Endothelial cell of umbilical vein (primary cell): ENCODE measurements around the gene RPEL1. TPM values are rescaled to one million over a fixed set of nuclear protein-coding genes. Genes with fewer than 3 reads are reported as not detected.

Experiments used
- BruUV-seq: library from RNA; stranded (reverse); fragments of 400-500 nt; replicated peaks from 2 replicates; lab custom pipeline; 2021; lab: Mats Ljungman, UMichigan
- CTCF ChIA-PET: fragments of 300-600, 350-600 bp; sonication (Branson Sonifier 250); formaldehyde crosslinking; loops from one replicate; lab custom pipeline; 2021; ENCODE audit warnings: antibody characterized with exemption, inconsistent platforms; lab: Charles Lee
- POLR2A ChIA-PET: fragments of 300-600, 350-600 bp; sonication (Branson Sonifier 250); formaldehyde crosslinking; loops from one replicate; lab custom pipeline; 2021; ENCODE audit warnings: antibody characterized with exemption, inconsistent platforms; lab: Charles Lee
- DNase-seq: peaks from one replicate; pipeline ENCODE4 v3.0.0-alpha.2; 2011; ENCODE audit warnings: low read depth, low spot score
- FAIRE-seq: peaks from 2 replicates; lab custom pipeline; 2011; peaks lifted over from hg19 to GRCh38; lab: Jason Lieb, UNC
- H2AFZ ChIP-seq: 2 replicates; pipeline ENCODE4 v1.6.0; 2012; ENCODE audit warnings: low read depth, low read length, control low read depth, inconsistent platforms
- H3K27ac ChIP-seq: 2 replicates; pipeline ENCODE4 v1.5.1; 2011; ENCODE audit warnings: low read depth, mild to moderate bottlenecking, control low read depth, low read length, moderate library complexity; ENCODE audit not compliant: insufficient read depth
- H3K27me3 ChIP-seq, 2 experiments: 2 replicates each; pipeline versions ENCODE4 v1.6.0 to v1.6.1; 2011; ENCODE audit warnings: low read length in 2 of 2, mixed read lengths in 1 of 2; ENCODE audit not compliant: control insufficient read depth in 2 of 2, insufficient read depth in 2 of 2
- H3K36me3 ChIP-seq, 2 experiments: 2 replicates in 1 of 2; 3 replicates in 1 of 2; pipeline ENCODE4 v1.5.1; 2011; ENCODE audit warnings: low read length in 2 of 2, mild to moderate bottlenecking in 1 of 2, moderate library complexity in 1 of 2; ENCODE audit not compliant: control insufficient read depth in 2 of 2, insufficient read depth in 2 of 2; ENCODE audit errors: extremely low read depth in 1 of 2
- H3K4me1 ChIP-seq: 3 replicates; pipeline ENCODE4 v1.5.1; 2011; ENCODE audit warnings: mild to moderate bottlenecking, low read length; ENCODE audit not compliant: control insufficient read depth, insufficient read depth; ENCODE audit errors: extremely low read depth
- H3K4me2 ChIP-seq: 2 replicates; pipeline ENCODE4 v1.6.1; 2011; ENCODE audit warnings: low read length, control low read depth, mixed read lengths; ENCODE audit not compliant: insufficient read depth
- H3K4me3 ChIP-seq, 3 experiments: fragments of 200-600 bp in 1 of 3; sonication (generic), shearing (Covaris generic) in 1 of 3; replicated peaks in 1 of 3; 2 replicates each; pipeline ENCODE4 v1.5.1; 2011 to 2016; ENCODE audit warnings: control low read depth in 3 of 3, low read length in 3 of 3, mild to moderate bottlenecking in 2 of 3, inconsistent platforms in 1 of 3, low read depth in 1 of 3, moderate library complexity in 1 of 3; ENCODE audit not compliant: insufficient read depth in 1 of 3
- H3K79me2 ChIP-seq: 2 replicates; pipeline ENCODE4 v1.6.0; 2012; ENCODE audit warnings: low read length, inconsistent platforms; ENCODE audit not compliant: control insufficient read depth, insufficient read depth
- H3K9ac ChIP-seq: replicated peaks from 2 replicates; pipeline ENCODE3; 2011; ENCODE audit warnings: low read length, control low read depth; ENCODE audit not compliant: insufficient read depth; ENCODE audit errors: extremely low read depth
- H3K9me1 ChIP-seq: replicated peaks from 3 replicates; pipeline ENCODE4 v1.6.0; 2011; ENCODE audit warnings: mild to moderate bottlenecking, low read length; ENCODE audit not compliant: control insufficient read depth, insufficient read depth; ENCODE audit errors: extremely low read depth
- H3K9me3 ChIP-seq: replicated peaks from 2 replicates; pipeline ENCODE4 v1.5.1; 2012; ENCODE audit warnings: low read length, inconsistent platforms; ENCODE audit not compliant: control insufficient read depth, insufficient read depth
- H4K20me1 ChIP-seq: replicated peaks from 2 replicates; pipeline ENCODE3; 2011; ENCODE audit warnings: mild to moderate bottlenecking, low read length; ENCODE audit not compliant: control insufficient read depth, insufficient read depth; ENCODE audit errors: extremely low read depth
- CTCF ChIP-seq, 2 donors: IDR thresholded peaks; 1 replicate in 1 of 2; 2 replicates in 1 of 2; pipeline ENCODE4 v1.5.1; 2011; ENCODE audit warnings: low read length in 2 of 2, mild to moderate bottlenecking in 2 of 2, moderate library complexity in 2 of 2, control low read depth in 1 of 2, inconsistent platforms in 1 of 2, low read depth in 1 of 2; ENCODE audit not compliant: insufficient read depth in 1 of 2; ENCODE audit errors: extremely low read depth in 1 of 2
- EZH2 ChIP-seq: IDR thresholded peaks from 2 replicates; pipeline ENCODE4 v1.6.1; 2012; ENCODE audit warnings: borderline replicate concordance, low read depth, mild to moderate bottlenecking, moderate library complexity, low read length, inconsistent platforms; ENCODE audit not compliant: severe bottlenecking
- FOS ChIP-seq: IDR thresholded peaks from 2 replicates; pipeline ENCODE4 v1.6.1; 2011; ENCODE audit warnings: mild to moderate bottlenecking, low read length, moderate library complexity, borderline replicate concordance; ENCODE audit not compliant: insufficient read depth
- GATA2 ChIP-seq: IDR thresholded peaks from 2 replicates; pipeline ENCODE4 v1.7.0; 2011; ENCODE audit warnings: low read depth, mild to moderate bottlenecking, moderate library complexity, mixed read lengths, low read length; ENCODE audit not compliant: insufficient read length, insufficient read depth
- JUN ChIP-seq: IDR thresholded peaks from 2 replicates; pipeline ENCODE4 v1.6.1; 2011; ENCODE audit warnings: borderline replicate concordance, low read depth; ENCODE audit not compliant: insufficient read length, insufficient read depth
- MAX ChIP-seq: IDR thresholded peaks from 2 replicates; pipeline ENCODE4 v1.6.1; 2011; ENCODE audit not compliant: insufficient read depth, insufficient read length
- MYC ChIP-seq: IDR thresholded peaks from one replicate; pipeline ENCODE4 v1.6.1; 2011; ENCODE audit warnings: mild to moderate bottlenecking, low read depth, low read length
- POLR2A ChIP-seq: IDR thresholded peaks from 2 replicates; pipeline ENCODE4 v1.6.1; 2012; ENCODE audit warnings: low read depth, mild to moderate bottlenecking, control low read depth, low read length
- POLR2AphosphoS5 ChIP-seq: IDR thresholded peaks from 2 replicates; pipeline ENCODE4 v1.6.1; 2012; ENCODE audit warnings: low read depth, mild to moderate bottlenecking, control low read depth, low read length, moderate library complexity; ENCODE audit not compliant: insufficient read depth
- dilution Hi-C: fragments of 300-500 bp; cut with MboI; formaldehyde crosslinking; loops from one replicate; pipeline ENCODE4 v1.15.0; 2019; ENCODE audit warnings: low sequenced_read_pairs; ENCODE audit not compliant: extremely low pct_ligation_motif_present
- intact Hi-C: fragments of 100-400 bp; cut with micrococcal nuclease; formaldehyde crosslinking; loops from one replicate; pipeline ENCODE4 v1.10.0; 2022
- polyA plus RNA-seq, 4 experiments: library from polyadenylated mRNA; depleted of rRNA in 3 of 4; stranded (reverse) in 3 of 4; unstranded in 1 of 4; fragments of >200 nt; gene quantifications; 2 replicates each; pipeline versions ENCODE4 v1.2.1 to v1.2.3, GENCODE V29; 2011 to 2012; ENCODE audit warnings: missing spikeins in 1 of 4
- total RNA-seq: library from RNA; stranded (reverse); gene quantifications from 2 replicates; pipeline ENCODE4 v1.2.3, GENCODE V29; 2021

RPEL1 gene
- total and polyA plus RNA-seq, 2 donors (not counting 3 experiments of a cell fraction or from before 2014, with no cell fraction given), result 0.04 TPM; not detected in 1

DNA sequence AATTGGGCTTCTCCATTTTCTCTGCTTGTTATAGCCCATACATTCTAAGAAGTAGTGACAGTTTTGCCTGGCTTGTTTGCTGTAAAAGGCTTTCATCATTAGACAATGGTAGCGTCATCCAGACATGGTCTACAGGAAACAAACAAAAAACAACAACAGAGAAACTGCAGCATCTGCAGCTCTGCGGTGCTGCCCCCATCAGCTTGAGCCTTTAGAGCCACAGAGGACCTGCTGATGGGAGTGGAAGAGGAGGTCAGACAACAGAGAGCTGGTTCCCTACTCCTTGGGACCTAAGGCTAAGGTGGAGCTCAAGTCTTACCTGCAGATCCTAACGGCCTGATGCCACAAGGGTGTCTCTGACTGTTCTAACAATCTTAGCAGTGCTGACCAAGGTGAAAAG lies 34.3 kb downstream of the RPEL1 start:
- Histone ChIP-seq H3K36me3 (no peaks in the 10 kb centered on the region), H2AFZ (no peak overlapping the region), H4K20me1 (no peaks in the 10 kb centered on the region), H3K27me3 (peaks cover 36 to 47% of the 10 kb centered on the region in 2 experiments), H3K4me3 (no peak overlapping the region), H3K4me2 (no peak overlapping the region), H3K27ac (no peak overlapping the region), H3K79me2 (no peaks in the 10 kb centered on the region), H3K4me1 (peaks cover 2% of the 10 kb centered on the region), H3K9me1 (no peaks in the 10 kb centered on the region), H3K9ac (no peak overlapping the region), H3K9me3 (no peaks in the 10 kb centered on the region)
- DNase-seq, result no peak
- BruUV-seq, result no TSS peak
- TF ChIP-seq POLR2AphosphoS5, result no peak
- no peak for TF ChIP-seq POLR2A
- TF ChIP-seq CTCF (IDR thresholded peaks at IDR 0.05; ENCODE audit: extremely low read depth in 1 of 2, insufficient read depth in 1 of 2, low read depth in 1 of 2, low read length in 2 of 2), result no peak
- TF ChIP-seq MYC, result no peak
- TF ChIP-seq GATA2, result no peak
- no peak for TF ChIP-seq JUN
- TF ChIP-seq EZH2, result no peak
- no peak for TF ChIP-seq MAX
- TF ChIP-seq FOS, result no peak
- FAIRE-seq, result no peak
- CTCF ChIA-PET, result no interaction called here
- intact Hi-C loops (no loop called here), dilution Hi-C loops (no loop called here)
- POLR2A ChIA-PET, result no interaction called here
